SK-N-SH (cell line): ENCODE measurements around the gene MND1. TPM values are rescaled to one million over a fixed set of nuclear protein-coding genes. Genes with fewer than 3 reads are reported as not detected.

ENCODE experiments used
- CTCF ChIA-PET: fragments of 300-600, 350-600 bp; formaldehyde crosslinking; extraction: SDS; loops from one replicate; lab custom pipeline; 2021; lab: Yijun Ruan, JAX
- POLR2A ChIA-PET: fragments of 350-600 bp; sonication (Branson Sonifier 250); formaldehyde crosslinking; extraction: SDS; loops from one replicate; lab custom pipeline; 2020; ENCODE audit warnings: antibody characterized with exemption, inconsistent platforms; lab: Yijun Ruan, JAX
- DNase-seq: peaks from one replicate; pipeline ENCODE4 v3.0.0; 2012
- H2AFZ ChIP-seq: fragments of 200-600 bp; sonication (generic); 2 replicates; pipeline ENCODE4 v1.8.1; 2016; ENCODE audit warnings: antibody characterized with exemption, mild to moderate bottlenecking, low read depth
- H3F3A ChIP-seq: fragments of 200-600 bp; sonication (generic); replicated peaks from 2 replicates; pipeline ENCODE3; 2016; ENCODE audit warnings: antibody characterized with exemption, mild to moderate bottlenecking; ENCODE audit not compliant: insufficient read depth
- H3K27ac ChIP-seq, 2 experiments: fragments of 200-500 bp in 1 of 2; fragments of 200-600 bp in 1 of 2; sonication (Bioruptor generic) in 1 of 2; sonication (generic), shearing (Covaris generic) in 1 of 2; 2 replicates each; pipeline versions ENCODE4 v1.5.1 to v1.6.1; 2014 to 2016; ENCODE audit warnings: low read depth in 2 of 2, inconsistent platforms in 1 of 2, low read length in 1 of 2, mild to moderate bottlenecking in 1 of 2, mixed read lengths in 1 of 2
- H3K27me3 ChIP-seq: fragments of 200-600 bp; sonication (generic), shearing (Covaris generic); 2 replicates; pipeline ENCODE4 v1.6.1; 2016; ENCODE audit warnings: mixed run types; ENCODE audit not compliant: insufficient read depth
- H3K36me3 ChIP-seq, 2 experiments: fragments of 200-500 bp in 1 of 2; fragments of 200-600 bp in 1 of 2; sonication (Bioruptor generic) in 1 of 2; sonication (generic) in 1 of 2; replicated peaks in 1 of 2; 2 replicates each; pipeline versions ENCODE3 to v1.5.1; 2014 to 2016; ENCODE audit warnings: low read length in 1 of 2, mild to moderate bottlenecking in 1 of 2; ENCODE audit not compliant: insufficient read depth in 2 of 2, control insufficient read depth in 1 of 2
- H3K4me1 ChIP-seq, 2 experiments: fragments of 200-500 bp in 1 of 2; fragments of 200-600 bp in 1 of 2; sonication (Bioruptor generic) in 1 of 2; sonication (generic), shearing (Covaris generic) in 1 of 2; 2 replicates each; pipeline versions ENCODE4 v1.5.1 to v1.6.1; 2014 to 2016; ENCODE audit warnings: low read depth in 1 of 2, low read length in 1 of 2, mixed run types in 1 of 2; ENCODE audit not compliant: insufficient read depth in 2 of 2, control insufficient read depth in 1 of 2
- H3K4me2 ChIP-seq: fragments of 200-600 bp; sonication (generic), shearing (Covaris generic); 2 replicates; pipeline ENCODE4 v1.6.1; 2017; ENCODE audit warnings: mixed run types
- H3K4me3 ChIP-seq, 2 experiments: fragments of 200-500 bp in 1 of 2; fragments of 200-600 bp in 1 of 2; sonication (Bioruptor generic) in 1 of 2; sonication (generic), shearing (Covaris generic) in 1 of 2; 2 replicates each; pipeline versions ENCODE4 v1.5.1 to v1.8.1; 2014 to 2016; ENCODE audit warnings: low read depth in 2 of 2, inconsistent platforms in 1 of 2, low read length in 1 of 2, mild to moderate bottlenecking in 1 of 2, mixed read lengths in 1 of 2, moderate library complexity in 1 of 2
- H3K79me2 ChIP-seq: fragments of 200-600 bp; sonication (generic); 2 replicates; pipeline ENCODE4 v1.8.1; 2017; ENCODE audit warnings: mild to moderate bottlenecking; ENCODE audit not compliant: insufficient read depth
- H3K9ac ChIP-seq: fragments of 200-600 bp; sonication (generic); 2 replicates; pipeline ENCODE4 v1.6.1; 2017; ENCODE audit warnings: mixed run types
- H3K9me2 ChIP-seq: fragments of 200-600 bp; sonication (generic); 2 replicates; pipeline ENCODE4 v1.6.1; 2017; ENCODE audit warnings: mixed run types
- H3K9me3 ChIP-seq: fragments of 200-600 bp; sonication (generic); 2 replicates; pipeline ENCODE4 v1.6.1; 2017; ENCODE audit warnings: mixed run types, mild to moderate bottlenecking, moderate library complexity
- H4K20me1 ChIP-seq: fragments of 200-600 bp; sonication (generic); 2 replicates; pipeline ENCODE4 v1.6.1; 2017; ENCODE audit warnings: mild to moderate bottlenecking, mixed run types; ENCODE audit not compliant: insufficient read depth
- CHD2 ChIP-seq: fragments of 150-350 bp; IDR thresholded peaks from 2 replicates; pipeline ENCODE4 v1.6.1; 2018; ENCODE audit warnings: low read length; ENCODE audit not compliant: partially characterized antibody
- EP300 ChIP-seq, 2 experiments: IDR thresholded peaks; 2 replicates each; pipeline versions ENCODE4 v1.4.0 to v1.6.1; 2012; ENCODE audit warnings: borderline replicate concordance in 1 of 2, low read depth in 1 of 2, low read length in 1 of 2
- EZH2phosphoT487 ChIP-seq: fragments of 200-600 bp; sonication (generic); IDR thresholded peaks from 2 replicates; pipeline ENCODE4 v1.6.1; 2017; ENCODE audit warnings: low read depth, mixed run types, mild to moderate bottlenecking, antibody characterized with exemption, moderate library complexity, borderline replicate concordance
- FOXJ3 ChIP-seq: sonication (generic); formaldehyde crosslinking; IDR thresholded peaks from 2 replicates; pipeline ENCODE4 v1.5.1; 2020; ENCODE audit warnings: mild to moderate bottlenecking, missing genetic modification reagents
- FOXM1 ChIP-seq: IDR thresholded peaks from 2 replicates; pipeline ENCODE4 v1.4.0; 2012; ENCODE audit warnings: low read depth, mild to moderate bottlenecking
- GABPA ChIP-seq: IDR thresholded peaks from 2 replicates; pipeline ENCODE4 v1.4.0; 2012; ENCODE audit warnings: low read depth, mild to moderate bottlenecking
- GATA2 ChIP-seq: sonication (generic); formaldehyde crosslinking; IDR thresholded peaks from 2 replicates; pipeline ENCODE4 v1.5.0; 2020; ENCODE audit warnings: mild to moderate bottlenecking, missing genetic modification reagents
- JUND ChIP-seq: IDR thresholded peaks from 2 replicates; pipeline ENCODE4 v1.4.0; 2012
- MEF2A ChIP-seq: IDR thresholded peaks from 2 replicates; pipeline ENCODE4 v1.4.0; 2012; ENCODE audit warnings: low read depth, borderline replicate concordance
- NFIC ChIP-seq: IDR thresholded peaks from 2 replicates; pipeline ENCODE4 v1.4.0; 2012; ENCODE audit warnings: borderline replicate concordance
- NRF1 ChIP-seq: IDR thresholded peaks from 2 replicates; pipeline ENCODE4 v1.6.1; 2012; ENCODE audit warnings: low read depth, mild to moderate bottlenecking, low read length
- POLR2AphosphoS5 ChIP-seq: IDR thresholded peaks from 2 replicates; pipeline ENCODE4 v1.6.1; 2012; ENCODE audit warnings: low read depth, low read length
- RAD21 ChIP-seq: IDR thresholded peaks from 2 replicates; pipeline ENCODE4 v1.6.1; 2012; ENCODE audit warnings: mild to moderate bottlenecking, low read length
- RCOR1 ChIP-seq: fragments of 150-350 bp; IDR thresholded peaks from 2 replicates; pipeline ENCODE4 v1.6.1; 2017; ENCODE audit warnings: antibody characterized with exemption, low read length
- RFX5 ChIP-seq: IDR thresholded peaks from 2 replicates; pipeline ENCODE4 v1.6.1; 2012; ENCODE audit warnings: mild to moderate bottlenecking, improper control_type of control experiment, low read length
- TAF1 ChIP-seq: IDR thresholded peaks from 2 replicates; pipeline ENCODE4 v1.6.1; 2012; ENCODE audit warnings: low read depth, mild to moderate bottlenecking, low read length, moderate library complexity, borderline replicate concordance
- TCF12 ChIP-seq: IDR thresholded peaks from 2 replicates; pipeline ENCODE4 v1.4.0; 2012
- YY1 ChIP-seq: IDR thresholded peaks from 2 replicates; pipeline ENCODE4 v1.4.0; 2012; ENCODE audit warnings: low read depth, mild to moderate bottlenecking
- WGBS: methylation state at CpG from one replicate; pipeline ENCODE4 v1.1.6; 2017; ENCODE audit warnings: low lambda C conversion rate; 5-methylcytosine and 5-hydroxymethylcytosine counted together
- polyA plus RNA-seq, 3 experiments: library from polyadenylated mRNA; depleted of rRNA; stranded (reverse); fragments of >200 nt; gene quantifications; 2 replicates each; pipeline ENCODE4 v1.2.3, GENCODE V29; 2012
- TF ChIP-seq, protein P1 (sequence below): fragments of 150-350 bp; IDR thresholded peaks from 2 replicates; pipeline ENCODE4 v1.6.1; 2017; ENCODE audit warnings: antibody characterized with exemption, low read length, low read depth, borderline replicate concordance
- TF ChIP-seq, protein P2 (sequence below): fragments of 150-350 bp; IDR thresholded peaks from 2 replicates; pipeline ENCODE4 v1.6.1; 2016; ENCODE audit warnings: mild to moderate bottlenecking, low read depth, low read length
- TF ChIP-seq, protein P3 (sequence below): IDR thresholded peaks from 2 replicates; pipeline ENCODE4 v1.4.0; 2012; ENCODE audit warnings: low read depth, borderline replicate concordance
- TF ChIP-seq, protein P4 (sequence below): IDR thresholded peaks from 2 replicates; pipeline ENCODE4 v1.4.0; 2012; ENCODE audit warnings: low read depth

Gene MND1
- polyA plus RNA-seq, 1 of the 3 experiments (the other 2 are of a cell fraction) = 2.4 TPM

DNA sequence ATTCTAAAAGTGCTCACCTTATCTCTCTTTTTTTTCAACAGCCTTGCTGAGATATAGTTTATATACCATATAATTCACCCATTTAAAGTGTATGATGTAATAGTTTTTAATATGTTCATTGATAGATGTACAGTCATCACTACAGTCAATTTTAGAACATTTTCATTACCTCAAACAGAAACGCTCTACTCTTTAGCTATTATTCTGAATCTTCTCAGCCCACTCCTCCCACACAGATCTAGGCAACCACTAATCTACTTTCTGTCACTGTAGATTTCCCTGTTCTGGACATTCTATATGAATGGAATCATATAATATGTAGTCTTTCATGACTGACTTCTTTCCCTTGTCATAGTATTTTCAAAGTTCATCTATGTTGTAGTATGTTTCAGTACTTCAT lies 22.6 kb downstream of the MND1 start:
- Histone ChIP-seq H3K9me2 (no peaks in the 10 kb centered on the region), H3K4me2 (no peak overlapping the region), H3K4me1 (peaks cover 0 to 3% of the 10 kb centered on the region in 2 experiments; a peak in 1 of 4 replicates), H3F3A (no peaks in the 10 kb centered on the region), H3K27me3 (no peaks in the 10 kb centered on the region), H2AFZ (no peak overlapping the region), H4K20me1 (no peaks in the 10 kb centered on the region), H3K9ac (no peak overlapping the region), H3K27ac (no peak overlapping the region), H3K36me3 (peaks cover 2 to 24% of the 10 kb centered on the region in 2 experiments), H3K9me3 (peaks cover 3% of the 10 kb centered on the region; the same call in 1 of the 2 replicates), H3K79me2 (no peaks in the 10 kb centered on the region), H3K4me3 (no peak overlapping the region)
- TF ChIP-seq JUND (no peak), MEF2A (no peak), GABPA (no peak), NFIC (no peak), EP300 (IDR thresholded peaks at IDR 0.05; ENCODE audit: borderline replicate concordance in 1 of 2, low read depth in 1 of 2, low read length in 1 of 2) (no peak), NRF1 (no peak), TCF12 (no peak), RCOR1 (no peak)
- TF ChIP-seq, protein P1, sequence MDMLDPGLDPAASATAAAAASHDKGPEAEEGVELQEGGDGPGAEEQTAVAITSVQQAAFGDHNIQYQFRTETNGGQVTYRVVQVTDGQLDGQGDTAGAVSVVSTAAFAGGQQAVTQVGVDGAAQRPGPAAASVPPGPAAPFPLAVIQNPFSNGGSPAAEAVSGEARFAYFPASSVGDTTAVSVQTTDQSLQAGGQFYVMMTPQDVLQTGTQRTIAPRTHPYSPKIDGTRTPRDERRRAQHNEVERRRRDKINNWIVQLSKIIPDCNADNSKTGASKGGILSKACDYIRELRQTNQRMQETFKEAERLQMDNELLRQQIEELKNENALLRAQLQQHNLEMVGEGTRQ = no peak
- ChIA-PET CTCF (no interaction called here), POLR2A (no interaction called here)
- WGBS = 93% methylated on average over 1 of the region's 1 CpG
- no peak for DNase-seq

DNA sequence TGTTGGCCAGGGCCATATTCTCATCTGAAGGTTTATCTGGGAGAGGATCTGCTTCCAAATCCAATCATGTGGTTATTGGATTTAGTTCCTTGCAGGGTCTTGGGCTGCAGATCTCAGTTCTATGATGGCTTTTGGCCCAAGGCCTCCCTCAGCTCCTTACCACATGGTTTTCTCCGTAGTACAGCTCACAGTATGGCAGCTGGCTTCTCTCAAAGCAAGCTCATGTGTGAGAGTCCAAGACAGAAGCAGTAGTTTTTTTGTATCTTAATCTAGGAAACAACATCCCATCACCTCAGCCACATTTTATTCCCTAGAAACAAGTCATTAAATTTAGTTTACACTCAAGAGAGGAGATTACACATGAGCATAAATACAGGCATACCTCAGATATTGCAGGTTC lies 24.5 kb downstream of the MND1 start:
- no peaks in the 10 kb centered on the region for H3F3A ChIP-seq
- no peak overlapping the region for H3K4me3 ChIP-seq
- CTCF ChIA-PET = interaction anchor here (1.0 kb wide), 1 partner anchor 205 kb away, joined by 3 read pairs; no protein-coding TSS in a partner anchor
- no peaks in the 10 kb centered on the region for H3K4me1 ChIP-seq
- H4K20me1 ChIP-seq = no peaks in the 10 kb centered on the region
- peaks cover 2 to 28% of the 10 kb centered on the region in 2 experiments for H3K36me3 ChIP-seq
- no peak overlapping the region for H3K9ac ChIP-seq
- TF ChIP-seq EP300 (IDR thresholded peaks at IDR 0.05; ENCODE audit: borderline replicate concordance in 1 of 2, low read depth in 1 of 2, low read length in 1 of 2) (no peak), YY1 (no peak), TAF1 (no peak), POLR2AphosphoS5 (no peak), FOXM1 (no peak), RCOR1 (no peak), RAD21 (no peak), RFX5 (no peak), FOXJ3 (CRISPR knock-in tag) (no peak), CHD2 (no peak), NFIC (no peak), TCF12 (no peak), NRF1 (no peak), EZH2phosphoT487 (no peak), GATA2 (no peak), GABPA (no peak)
- TF ChIP-seq, protein P2, sequence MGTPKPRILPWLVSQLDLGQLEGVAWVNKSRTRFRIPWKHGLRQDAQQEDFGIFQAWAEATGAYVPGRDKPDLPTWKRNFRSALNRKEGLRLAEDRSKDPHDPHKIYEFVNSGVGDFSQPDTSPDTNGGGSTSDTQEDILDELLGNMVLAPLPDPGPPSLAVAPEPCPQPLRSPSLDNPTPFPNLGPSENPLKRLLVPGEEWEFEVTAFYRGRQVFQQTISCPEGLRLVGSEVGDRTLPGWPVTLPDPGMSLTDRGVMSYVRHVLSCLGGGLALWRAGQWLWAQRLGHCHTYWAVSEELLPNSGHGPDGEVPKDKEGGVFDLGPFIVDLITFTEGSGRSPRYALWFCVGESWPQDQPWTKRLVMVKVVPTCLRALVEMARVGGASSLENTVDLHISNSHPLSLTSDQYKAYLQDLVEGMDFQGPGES = no peak
- TF ChIP-seq, protein P3, sequence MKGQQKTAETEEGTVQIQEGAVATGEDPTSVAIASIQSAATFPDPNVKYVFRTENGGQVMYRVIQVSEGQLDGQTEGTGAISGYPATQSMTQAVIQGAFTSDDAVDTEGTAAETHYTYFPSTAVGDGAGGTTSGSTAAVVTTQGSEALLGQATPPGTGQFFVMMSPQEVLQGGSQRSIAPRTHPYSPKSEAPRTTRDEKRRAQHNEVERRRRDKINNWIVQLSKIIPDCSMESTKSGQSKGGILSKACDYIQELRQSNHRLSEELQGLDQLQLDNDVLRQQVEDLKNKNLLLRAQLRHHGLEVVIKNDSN = no peak
- TF ChIP-seq, protein P4, sequence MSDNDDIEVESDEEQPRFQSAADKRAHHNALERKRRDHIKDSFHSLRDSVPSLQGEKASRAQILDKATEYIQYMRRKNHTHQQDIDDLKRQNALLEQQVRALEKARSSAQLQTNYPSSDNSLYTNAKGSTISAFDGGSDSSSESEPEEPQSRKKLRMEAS = no peak
- no peak for DNase-seq
- 100% methylated on average over 1 of the region's 1 CpG for WGBS
- no peak overlapping the region for H3K27ac ChIP-seq
- H3K4me2 ChIP-seq = no peak overlapping the region
- no peaks in the 10 kb centered on the region for H3K9me2 ChIP-seq
- H2AFZ ChIP-seq = no peak overlapping the region
- POLR2A ChIA-PET = no interaction called here
- peaks cover 12% of the 10 kb centered on the region for H3K9me3 ChIP-seq
- H3K27me3 ChIP-seq = no peaks in the 10 kb centered on the region
- no peaks in the 10 kb centered on the region for H3K79me2 ChIP-seq
